HepG2 (cell line): ENCODE data around the gene EGFR. TPM values are rescaled to one million over a fixed set of nuclear protein-coding genes. Genes with fewer than 3 reads are reported as not detected.
A peak's percentile ranks its signal among the peaks of the same experiment; 100 is the strongest.

ENCODE experiments used
- ATAD3A ChIP-seq: sonication (generic); formaldehyde crosslinking; IDR thresholded peaks from 2 replicates; pipeline ENCODE4 v1.4.0; 2020; ENCODE audit warnings: missing genetic modification reagents
- CBX5 ChIP-seq: sonication (generic); formaldehyde crosslinking; IDR thresholded peaks from 2 replicates; pipeline ENCODE4 v1.4.0; 2020; ENCODE audit warnings: missing genetic modification reagents, borderline replicate concordance
- EP300 ChIP-seq, 3 experiments: sonication (generic) in 1 of 3; formaldehyde crosslinking in 1 of 3; IDR thresholded peaks; 2 replicates each; pipeline versions ENCODE4 v1.5.1 to v1.6.1; 2011 to 2020; ENCODE audit warnings: low read depth in 2 of 3, low read length in 2 of 3, borderline replicate concordance in 1 of 3, improper control_type of control experiment in 1 of 3, mild to moderate bottlenecking in 1 of 3, missing genetic modification reagents in 1 of 3, moderate library complexity in 1 of 3
- ESRRA ChIP-seq: sonication (generic); formaldehyde crosslinking; IDR thresholded peaks from 2 replicates; pipeline ENCODE4 v1.5.1; 2020; ENCODE audit warnings: mild to moderate bottlenecking, low read depth, missing genetic modification reagents
- GTF3A ChIP-seq: sonication (generic); formaldehyde crosslinking; conservative IDR thresholded peaks from 2 replicates; pipeline ENCODE4 v1.4.0; 2020; ENCODE audit warnings: mild to moderate bottlenecking, missing genetic modification reagents
- HNF4G ChIP-seq, 2 experiments: sonication (generic) in 1 of 2; formaldehyde crosslinking in 1 of 2; IDR thresholded peaks; 2 replicates each; pipeline versions ENCODE4 v1.4.0 to v1.6.1; 2011 to 2020; ENCODE audit warnings: borderline replicate concordance in 2 of 2, low read depth in 2 of 2, mild to moderate bottlenecking in 2 of 2, low read length in 1 of 2, missing genetic modification reagents in 1 of 2, moderate library complexity in 1 of 2
- NKX3-1 ChIP-seq: sonication (generic); formaldehyde crosslinking; IDR thresholded peaks from 2 replicates; pipeline ENCODE4 v1.5.0; 2020; ENCODE audit warnings: missing genetic modification reagents
- NR2F1 ChIP-seq, 2 experiments: fragments of 450-650 bp in 1 of 2; formaldehyde crosslinking in 1 of 2; IDR thresholded peaks; 2 replicates each; pipeline versions ENCODE4 v1.5.0 to v1.6.1; 2016 to 2020; ENCODE audit warnings: mild to moderate bottlenecking in 1 of 2, missing compliant biosample characterization in 1 of 2, missing genetic modification reagents in 1 of 2, moderate library complexity in 1 of 2
- SOX13 ChIP-seq, 3 experiments: fragments of 450-650 bp in 1 of 3; sonication (generic) in 1 of 3; formaldehyde crosslinking in 1 of 3; IDR thresholded peaks in 2 of 3; conservative IDR thresholded peaks in 1 of 3; 2 replicates each; pipeline versions ENCODE4 v1.5.0 to v1.6.1; 2016 to 2020; ENCODE audit warnings: antibody characterized with exemption in 1 of 3, mild to moderate bottlenecking in 1 of 3, missing compliant biosample characterization in 1 of 3, missing genetic modification reagents in 1 of 3, moderate library complexity in 1 of 3
- SPEN ChIP-seq: sonication (generic); formaldehyde crosslinking; IDR thresholded peaks from 2 replicates; pipeline ENCODE4 v1.5.1; 2020; ENCODE audit warnings: low read depth, mild to moderate bottlenecking, missing genetic modification reagents
- TBX3 ChIP-seq: fragments of 450-650 bp; IDR thresholded peaks from 2 replicates; pipeline ENCODE4 v1.6.1; 2017; ENCODE audit warnings: antibody characterized with exemption, mild to moderate bottlenecking, inconsistent platforms, borderline replicate concordance
- ZNF205 ChIP-seq: IDR thresholded peaks from 2 replicates; pipeline ENCODE4 v1.6.1; 2018; ENCODE audit warnings: missing biosample characterization, missing genetic modification reagents
- ZNF441 ChIP-seq: sonication (generic); formaldehyde crosslinking; IDR thresholded peaks from 2 replicates; pipeline ENCODE4 v1.7.0; 2021; ENCODE audit warnings: missing genetic modification reagents, borderline replicate concordance
- ZNF547 ChIP-seq: sonication (generic); formaldehyde crosslinking; IDR thresholded peaks from 2 replicates; pipeline ENCODE4 v1.5.1; 2020; ENCODE audit warnings: mild to moderate bottlenecking, missing genetic modification reagents
- ZNF670 ChIP-seq: sonication (generic); formaldehyde crosslinking; IDR thresholded peaks from 2 replicates; pipeline ENCODE4 v1.8.0; 2022; ENCODE audit warnings: mild to moderate bottlenecking, missing genetic modification reagents, borderline replicate concordance
- polyA plus RNA-seq, 8 experiments: library from polyadenylated mRNA; depleted of rRNA in 3 of 8; stranded (reverse) in 7 of 8; unstranded in 1 of 8; fragments of >200 nt; fragmentation: Illumina TruSeq in 4 of 8; extraction: Trizol in 4 of 8; gene quantifications; 2 replicates each; pipeline versions ENCODE4 v1.2.1 to v1.2.3, GENCODE V29; 2011 to 2016; ENCODE audit warnings: low read depth in 4 of 8, missing spikeins in 1 of 8, mixed read lengths in 1 of 8; ENCODE audit not compliant: insufficient read depth in 1 of 8
- total RNA-seq, 5 experiments: library from RNA; depleted of rRNA; stranded (reverse); fragments of >200 nt; fragmentation: Illumina TruSeq; extraction: Trizol; gene quantifications; 2 replicates each; pipeline ENCODE4 v1.2.3, GENCODE V29; 2016; ENCODE audit warnings: low read depth in 1 of 5
- TF ChIP-seq, protein P1 (sequence below): sonication (generic); formaldehyde crosslinking; IDR thresholded peaks from 2 replicates; pipeline ENCODE4 v1.4.0; 2020; ENCODE audit warnings: missing genetic modification reagents
- TF ChIP-seq, protein P2 (sequence below): IDR thresholded peaks from 2 replicates; pipeline ENCODE4 v1.4.0; 2020; ENCODE audit warnings: mild to moderate bottlenecking, missing genetic modification reagents
- TF ChIP-seq, protein P3 (sequence below), 2 experiments: sonication (generic) in 1 of 2; formaldehyde crosslinking in 1 of 2; IDR thresholded peaks; 2 replicates each; pipeline versions ENCODE4 v1.5.1 to v1.6.1; 2011 to 2020; ENCODE audit warnings: borderline replicate concordance in 1 of 2, low read depth in 1 of 2, low read length in 1 of 2, mild to moderate bottlenecking in 1 of 2, missing genetic modification reagents in 1 of 2, moderate library complexity in 1 of 2

The EGFR gene
- total and polyA plus RNA-seq, 2 of the 13 experiments (the other 11 are each of a cell fraction or from before 2014, with no cell fraction given): 7.0 to 10.0 TPM

DNA sequence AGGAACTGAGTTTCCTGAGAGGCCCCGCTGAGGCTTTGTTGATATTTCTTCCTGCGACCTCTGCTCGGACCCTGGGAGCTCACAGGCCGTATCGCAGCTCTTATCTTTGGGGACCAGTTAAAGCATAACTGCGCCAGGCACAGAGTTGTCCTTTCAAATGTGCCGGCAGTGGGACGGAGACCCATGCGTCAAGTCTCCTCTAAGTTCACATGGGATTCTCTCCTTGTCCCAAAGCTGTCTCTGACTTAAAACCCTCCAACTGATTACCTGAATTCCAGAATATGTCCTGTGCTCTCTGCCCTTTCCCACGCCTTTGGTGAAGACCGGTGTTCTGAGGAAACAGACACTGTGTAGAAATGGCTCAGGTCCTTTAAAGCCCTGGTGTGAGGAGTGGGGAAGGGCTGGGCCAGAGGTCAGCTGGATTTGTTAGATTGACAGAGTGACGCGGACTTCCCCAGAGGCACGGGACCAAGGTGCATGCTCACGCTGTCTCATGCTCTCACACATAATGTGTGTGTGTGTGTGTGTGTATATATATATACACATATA is 169.8 kb downstream of the EGFR start (continued):
- peak; percentile 80 for TF ChIP-seq HNF4G (IDR thresholded peaks at IDR 0.05; ENCODE audit: borderline replicate concordance, low read depth, low read length)
- TF ChIP-seq HNF4G (CRISPR knock-in tag; IDR thresholded peaks at IDR 0.05; ENCODE audit: borderline replicate concordance, low read depth): peak; percentile 65; the same call in 1 of the 2 replicates
- peak; percentile 67; the same call in 1 of the 2 replicates for TF ChIP-seq ESRRA (CRISPR knock-in tag)
- TF ChIP-seq ATAD3A (CRISPR knock-in tag): no peak
- no peak for TF ChIP-seq ZNF441 (CRISPR knock-in tag)
- TF ChIP-seq EP300 (IDR thresholded peaks at IDR 0.05; ENCODE audit: low read depth in 2 of 2, low read length in 2 of 2): peak; percentile 11 to 74; a peak in 2 of 4 replicates
- TF ChIP-seq EP300 (CRISPR knock-in tag; IDR thresholded peaks at IDR 0.05; ENCODE audit: borderline replicate concordance): no peak
- TF ChIP-seq ZNF547 (CRISPR knock-in tag): peak; percentile 57; the same call in 1 of the 2 replicates
- no peak for TF ChIP-seq GTF3A (CRISPR knock-in tag)
- TF ChIP-seq, protein P1, sequence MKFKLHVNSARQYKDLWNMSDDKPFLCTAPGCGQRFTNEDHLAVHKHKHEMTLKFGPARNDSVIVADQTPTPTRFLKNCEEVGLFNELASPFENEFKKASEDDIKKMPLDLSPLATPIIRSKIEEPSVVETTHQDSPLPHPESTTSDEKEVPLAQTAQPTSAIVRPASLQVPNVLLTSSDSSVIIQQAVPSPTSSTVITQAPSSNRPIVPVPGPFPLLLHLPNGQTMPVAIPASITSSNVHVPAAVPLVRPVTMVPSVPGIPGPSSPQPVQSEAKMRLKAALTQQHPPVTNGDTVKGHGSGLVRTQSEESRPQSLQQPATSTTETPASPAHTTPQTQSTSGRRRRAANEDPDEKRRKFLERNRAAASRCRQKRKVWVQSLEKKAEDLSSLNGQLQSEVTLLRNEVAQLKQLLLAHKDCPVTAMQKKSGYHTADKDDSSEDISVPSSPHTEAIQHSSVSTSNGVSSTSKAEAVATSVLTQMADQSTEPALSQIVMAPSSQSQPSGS (CRISPR knock-in tag): peak; percentile 55
- peak; percentile 71; the same call in 1 of the 2 replicates for TF ChIP-seq TBX3
- TF ChIP-seq NKX3-1: 0 out of 2 replicates have a peak, but pooled peaks have one; percentile 35
- TF ChIP-seq SPEN (CRISPR knock-in tag): peak; percentile 69
- TF ChIP-seq NR2F1 (CRISPR knock-in tag; IDR thresholded peaks at IDR 0.05): peak; percentile 41 to 60; a peak in 3 of 4 replicates
- TF ChIP-seq, protein P2, sequence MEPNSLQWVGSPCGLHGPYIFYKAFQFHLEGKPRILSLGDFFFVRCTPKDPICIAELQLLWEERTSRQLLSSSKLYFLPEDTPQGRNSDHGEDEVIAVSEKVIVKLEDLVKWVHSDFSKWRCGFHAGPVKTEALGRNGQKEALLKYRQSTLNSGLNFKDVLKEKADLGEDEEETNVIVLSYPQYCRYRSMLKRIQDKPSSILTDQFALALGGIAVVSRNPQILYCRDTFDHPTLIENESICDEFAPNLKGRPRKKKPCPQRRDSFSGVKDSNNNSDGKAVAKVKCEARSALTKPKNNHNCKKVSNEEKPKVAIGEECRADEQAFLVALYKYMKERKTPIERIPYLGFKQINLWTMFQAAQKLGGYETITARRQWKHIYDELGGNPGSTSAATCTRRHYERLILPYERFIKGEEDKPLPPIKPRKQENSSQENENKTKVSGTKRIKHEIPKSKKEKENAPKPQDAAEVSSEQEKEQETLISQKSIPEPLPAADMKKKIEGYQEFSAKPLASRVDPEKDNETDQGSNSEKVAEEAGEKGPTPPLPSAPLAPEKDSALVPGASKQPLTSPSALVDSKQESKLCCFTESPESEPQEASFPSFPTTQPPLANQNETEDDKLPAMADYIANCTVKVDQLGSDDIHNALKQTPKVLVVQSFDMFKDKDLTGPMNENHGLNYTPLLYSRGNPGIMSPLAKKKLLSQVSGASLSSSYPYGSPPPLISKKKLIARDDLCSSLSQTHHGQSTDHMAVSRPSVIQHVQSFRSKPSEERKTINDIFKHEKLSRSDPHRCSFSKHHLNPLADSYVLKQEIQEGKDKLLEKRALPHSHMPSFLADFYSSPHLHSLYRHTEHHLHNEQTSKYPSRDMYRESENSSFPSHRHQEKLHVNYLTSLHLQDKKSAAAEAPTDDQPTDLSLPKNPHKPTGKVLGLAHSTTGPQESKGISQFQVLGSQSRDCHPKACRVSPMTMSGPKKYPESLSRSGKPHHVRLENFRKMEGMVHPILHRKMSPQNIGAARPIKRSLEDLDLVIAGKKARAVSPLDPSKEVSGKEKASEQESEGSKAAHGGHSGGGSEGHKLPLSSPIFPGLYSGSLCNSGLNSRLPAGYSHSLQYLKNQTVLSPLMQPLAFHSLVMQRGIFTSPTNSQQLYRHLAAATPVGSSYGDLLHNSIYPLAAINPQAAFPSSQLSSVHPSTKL (CRISPR knock-in tag): peak; percentile 54; the same call in 1 of the 2 replicates
- 0 out of 2 replicates have a peak, but pooled peaks have one; percentile 48 for TF ChIP-seq ZNF670 (CRISPR knock-in tag)
- TF ChIP-seq ZNF205 (CRISPR knock-in tag): peak; percentile 74
- peak; percentile 43 for TF ChIP-seq SOX13 (IDR thresholded peaks at IDR 0.05)
- TF ChIP-seq SOX13 (CRISPR knock-in tag; conservative IDR thresholded peaks at IDR 0.05 in 1 of 2, IDR thresholded peaks at IDR 0.05 in 1 of 2): peak in 1 of 2 experiments; percentile 53; a peak in 1 of 4 replicates
- peak; percentile 70; the same call in 1 of the 2 replicates for TF ChIP-seq CBX5 (CRISPR knock-in tag)
- TF ChIP-seq, protein P3, sequence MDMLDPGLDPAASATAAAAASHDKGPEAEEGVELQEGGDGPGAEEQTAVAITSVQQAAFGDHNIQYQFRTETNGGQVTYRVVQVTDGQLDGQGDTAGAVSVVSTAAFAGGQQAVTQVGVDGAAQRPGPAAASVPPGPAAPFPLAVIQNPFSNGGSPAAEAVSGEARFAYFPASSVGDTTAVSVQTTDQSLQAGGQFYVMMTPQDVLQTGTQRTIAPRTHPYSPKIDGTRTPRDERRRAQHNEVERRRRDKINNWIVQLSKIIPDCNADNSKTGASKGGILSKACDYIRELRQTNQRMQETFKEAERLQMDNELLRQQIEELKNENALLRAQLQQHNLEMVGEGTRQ (IDR thresholded peaks at IDR 0.05; ENCODE audit: low read depth, low read length): no peak
- TF ChIP-seq, protein P3 (CRISPR knock-in tag; IDR thresholded peaks at IDR 0.05; ENCODE audit: borderline replicate concordance): 0 out of 2 replicates have a peak, but pooled peaks have one; percentile 26
